Neuronal stem cell (in vitro differentiated cells): ENCODE results near the gene VILL. TPM values are rescaled to one million over a fixed set of nuclear protein-coding genes. Genes with fewer than 3 reads are reported as not detected.

Source experiments
- DNase-seq: peaks from one replicate; pipeline ENCODE4 v3.0.0-alpha.2; 2013; ENCODE audit warnings: low spot score
- H2AFZ ChIP-seq: one replicate; pipeline ENCODE4 v1.6.1; 2013; ENCODE audit warnings: mild to moderate bottlenecking, low read length, inconsistent platforms
- H2AK5ac ChIP-seq: 2 replicates; pipeline ENCODE4 v1.6.1; 2013; ENCODE audit warnings: low read depth, mild to moderate bottlenecking, inconsistent platforms, low read length, moderate library complexity, mixed read lengths
- H2BK120ac ChIP-seq: 2 replicates; pipeline ENCODE4 v1.6.1; 2013; ENCODE audit warnings: low read depth, mild to moderate bottlenecking, inconsistent platforms, low read length, moderate library complexity, mixed read lengths
- H2BK12ac ChIP-seq: one replicate; pipeline ENCODE4 v1.6.1; 2013; ENCODE audit warnings: low read length, inconsistent platforms
- H2BK15ac ChIP-seq: 2 replicates; pipeline ENCODE4 v1.6.1; 2013; ENCODE audit warnings: mild to moderate bottlenecking, low read length, inconsistent platforms, mixed read lengths
- H2BK5ac ChIP-seq: one replicate; pipeline ENCODE4 v1.6.1; 2013; ENCODE audit warnings: inconsistent platforms, mild to moderate bottlenecking, low read length, moderate library complexity
- H3K14ac ChIP-seq: one replicate; pipeline ENCODE4 v1.6.1; 2013; ENCODE audit warnings: low read length, inconsistent platforms
- H3K18ac ChIP-seq: 2 replicates; pipeline ENCODE4 v1.6.1; 2013; ENCODE audit warnings: low read length, inconsistent platforms
- H3K23ac ChIP-seq: 2 replicates; pipeline ENCODE4 v1.6.1; 2013; ENCODE audit warnings: low read depth, mild to moderate bottlenecking, mixed read lengths, low read length, inconsistent platforms; ENCODE audit not compliant: poor library complexity
- H3K27ac ChIP-seq: replicated peaks from 3 replicates; pipeline ENCODE4 v1.5.1; 2013; ENCODE audit warnings: low read length, inconsistent platforms
- H3K27me3 ChIP-seq, 3 experiments: 2 replicates each; pipeline ENCODE4 v1.6.1; 2013; ENCODE audit warnings: low read length in 3 of 3, mild to moderate bottlenecking in 2 of 3, inconsistent platforms in 1 of 3, low read depth in 1 of 3, mixed read lengths in 1 of 3, moderate library complexity in 1 of 3; ENCODE audit not compliant: control insufficient read depth in 3 of 3, insufficient read depth in 3 of 3
- H3K36me3 ChIP-seq, 2 donors: replicated peaks in 1 of 2; 2 replicates each; pipeline ENCODE4 v1.6.1; 2013; ENCODE audit warnings: low read length in 2 of 2; ENCODE audit not compliant: control insufficient read depth in 2 of 2, insufficient read depth in 2 of 2
- H3K4ac ChIP-seq: 2 replicates; pipeline ENCODE4 v1.6.1; 2013; ENCODE audit warnings: inconsistent platforms, mild to moderate bottlenecking, low read length, moderate library complexity
- H3K4me1 ChIP-seq, 2 donors: 1 replicate in 1 of 2; 2 replicates in 1 of 2; pipeline ENCODE4 v1.6.1; 2013; ENCODE audit warnings: low read length in 2 of 2, low read depth in 1 of 2; ENCODE audit not compliant: control insufficient read depth in 2 of 2, insufficient read depth in 1 of 2
- H3K4me2 ChIP-seq: one replicate; pipeline ENCODE4 v1.6.1; 2013; ENCODE audit warnings: mild to moderate bottlenecking, low read length, inconsistent platforms; ENCODE audit not compliant: insufficient read depth, poor library complexity, severe bottlenecking
- H3K4me3 ChIP-seq, 2 donors: 2 replicates each; pipeline ENCODE4 v1.5.1; 2013; ENCODE audit warnings: low read length in 2 of 2, mild to moderate bottlenecking in 2 of 2, inconsistent platforms in 1 of 2, moderate library complexity in 1 of 2
- H3K79me1 ChIP-seq: one replicate; pipeline ENCODE4 v1.6.1; 2013; ENCODE audit warnings: low read depth, mild to moderate bottlenecking, inconsistent platforms, low read length, moderate library complexity
- H3K9ac ChIP-seq: one replicate; pipeline ENCODE4 v1.6.1; 2013; ENCODE audit warnings: mild to moderate bottlenecking, low read depth, low read length, inconsistent platforms; ENCODE audit not compliant: poor library complexity
- H3K9me3 ChIP-seq, 2 donors: replicated peaks in 1 of 2; 2 replicates each; pipeline versions ENCODE3 to v1.6.1; 2013; ENCODE audit warnings: low read length in 2 of 2, mild to moderate bottlenecking in 2 of 2, inconsistent platforms in 1 of 2, low read depth in 1 of 2, mixed read lengths in 1 of 2, moderate library complexity in 1 of 2; ENCODE audit not compliant: control insufficient read depth in 2 of 2, insufficient read depth in 1 of 2
- H4K8ac ChIP-seq: one replicate; pipeline ENCODE4 v1.6.1; 2013; ENCODE audit warnings: low read depth, mild to moderate bottlenecking, inconsistent platforms, low read length, moderate library complexity
- H4K91ac ChIP-seq: one replicate; pipeline ENCODE4 v1.6.1; 2013; ENCODE audit warnings: low read length, low read depth, mild to moderate bottlenecking, inconsistent platforms; ENCODE audit not compliant: poor library complexity
- WGBS, 2 donors: extraction: QIAGEN DNeasy Blood & Tissue Kit; methylation state at CpG; one replicate each; pipeline ENCODE4 v1.1.7; 2013; ENCODE audit warnings: missing lambda C conversion rate in 2 of 2, mixed read lengths in 1 of 2; ENCODE audit not compliant: insufficient read length in 2 of 2, insufficient replicate concordance in 1 of 2; ENCODE audit errors: extremely low coverage in 2 of 2; 5-methylcytosine and 5-hydroxymethylcytosine counted together
- small RNA-seq: library from polyadenylated mRNA; stranded (forward); fragments of <200 nt; extraction: miRNeasy Mini kit (QIAGEN cat#:217004); gene quantifications from one replicate; pipeline ENCODE3, GENCODE V24; 2013; ENCODE audit not compliant: insufficient read depth

Gene VILL

GRCh38 chr3:38054499-38055001 is 64.0 kb downstream of the VILL start:
- H3K9me3 ChIP-seq: peaks cover 5 to 9% of the 10 kb centered on the region in 2 donors
- H3K36me3 ChIP-seq: no peaks in the 10 kb centered on the region
- no peak overlapping the region for H2BK120ac ChIP-seq
- H2AK5ac ChIP-seq: no peak overlapping the region
- H2BK12ac ChIP-seq: no peak overlapping the region
- H3K9ac ChIP-seq: no peak overlapping the region
- H3K27ac ChIP-seq: no peak overlapping the region
- no peak overlapping the region for H2AFZ ChIP-seq
- H3K14ac ChIP-seq: no peak overlapping the region
- no peak overlapping the region for H4K91ac ChIP-seq
- no peaks in the 10 kb centered on the region for H3K79me1 ChIP-seq
- H3K4me2 ChIP-seq: no peak overlapping the region
- H2BK15ac ChIP-seq: no peak overlapping the region
- H3K27me3 ChIP-seq: no peaks in the 10 kb centered on the region
- no peak overlapping the region for H3K23ac ChIP-seq
- no peak overlapping the region for H3K18ac ChIP-seq
- WGBS, 2 donors: no CpG with 5 or more reads among the region's 3 CpGs
- H2BK5ac ChIP-seq: no peak overlapping the region
- H3K4ac ChIP-seq: no peak overlapping the region
- peaks cover 0 to 2% of the 10 kb centered on the region in 2 donors for H3K4me1 ChIP-seq
- DNase-seq: no peak
- no peak overlapping the region for H3K4me3 ChIP-seq
- no peak overlapping the region for H4K8ac ChIP-seq

Small RNAs within 50 kb of the gene (small RNA-seq; reads per million reads assigned to genes)
- gene MIR26A1: 36.7 reads per million, percentile 90 among the genes with 10 or more reads in this experiment
- gene RF00019: not detected
